GM18909 (cell line): Measurements from ENCODE around the gene PPP1CA.

Experiments
- ATAC-seq: cut with Tn5 transposase; IDR thresholded peaks from one replicate; pipeline ENCODE4 v1.9.1; 2021; ENCODE audit warnings: mild to moderate bottlenecking; ENCODE audit not compliant: unreplicated experiment, poor library complexity

The PPP1CA gene

GRCh38 chr11:67390947-67391303, 10.7 kb downstream of the PPP1CA start:
- ATAC-seq = no peak

GRCh38 chr11:67389477-67389876, 12.2 kb downstream of the PPP1CA start:
- no peak for ATAC-seq

GRCh38 chr11:67387518-67387917, 14.1 kb downstream of the PPP1CA start:
- ATAC-seq = no peak

GRCh38 chr11:67387069-67387468, 14.6 kb downstream of the PPP1CA start:
- ATAC-seq = no peak

GRCh38 chr11:67384851-67385366, 16.7 kb downstream of the PPP1CA start:
- no peak for ATAC-seq

GRCh38 chr11:67382276-67383136, 19.2 kb downstream of the PPP1CA start:
- ATAC-seq = no peak

GRCh38 chr11:67381244-67381972, 20.2 kb downstream of the PPP1CA start:
- ATAC-seq = no peak

- ATAC-seq = no peak
Observed at GRCh38 chr11:67379061-67380058, 22.3 kb downstream of the PPP1CA start.

GRCh38 chr11:67378544-67378943, 23.1 kb downstream of the PPP1CA start:
- no peak for ATAC-seq

- no peak for ATAC-seq
Observed at GRCh38 chr11:67376873-67377808, 24.5 kb downstream of the PPP1CA start.

GRCh38 chr11:67376063-67376820, 25.4 kb downstream of the PPP1CA start:
- ATAC-seq = no peak

- ATAC-seq = no peak
Observed at GRCh38 chr11:67375320-67376055, 26.2 kb downstream of the PPP1CA start.

GRCh38 chr11:67374571-67375281, 26.9 kb downstream of the PPP1CA start:
- ATAC-seq = no peak

GRCh38 chr11:67373648-67374570, 27.7 kb downstream of the PPP1CA start:
- ATAC-seq = no peak

- ATAC-seq = no peak
Observed at GRCh38 chr11:67372993-67373647, 28.5 kb downstream of the PPP1CA start, which contains the start of gene CLCF1. TSS of gene CLCF1 (minus strand) at chr11:67373598. CDS start at chr11:67373539, 59 bp downstream.
